Karpas-422 (cell line): Measurements from ENCODE around the gene MITF. TPM values are rescaled to one million over a fixed set of nuclear protein-coding genes. Genes with fewer than 3 reads are reported as not detected.

Experiments used
- DNase-seq: peaks from one replicate; pipeline ENCODE4 v3.0.0-alpha.2; 2015
- H2AFZ ChIP-seq: fragments of 200-600 bp; sonication (generic); 2 replicates; pipeline ENCODE4 v1.6.1; 2014; ENCODE audit warnings: antibody characterized with exemption, low read length, mixed read lengths
- H3K27ac ChIP-seq: fragments of 200-600 bp; sonication (generic); 2 replicates; pipeline ENCODE4 v1.5.1; 2014; ENCODE audit warnings: mild to moderate bottlenecking, low read length, moderate library complexity
- H3K27me3 ChIP-seq: fragments of 200-600 bp; sonication (generic); 2 replicates; pipeline ENCODE4 v1.6.1; 2014; ENCODE audit warnings: low read length, mixed read lengths
- H3K36me3 ChIP-seq: fragments of 200-600 bp; sonication (generic); 2 replicates; pipeline ENCODE4 v1.6.1; 2014; ENCODE audit warnings: low read length, mixed read lengths; ENCODE audit not compliant: insufficient read depth
- H3K4me1 ChIP-seq: fragments of 200-600 bp; sonication (generic); 2 replicates; pipeline ENCODE4 v1.6.1; 2014; ENCODE audit warnings: mild to moderate bottlenecking, low read length, mixed read lengths
- H3K4me2 ChIP-seq: fragments of 200-600 bp; sonication (generic); 2 replicates; pipeline ENCODE4 v1.6.1; 2014; ENCODE audit warnings: low read length, low read depth, mild to moderate bottlenecking; ENCODE audit not compliant: poor library complexity, severe bottlenecking
- H3K4me3 ChIP-seq: fragments of 200-600 bp; sonication (generic); 2 replicates; pipeline ENCODE4 v1.5.1; 2014; ENCODE audit warnings: mild to moderate bottlenecking, antibody characterized with exemption, low read length, mixed read lengths
- H3K79me2 ChIP-seq: fragments of 200-600 bp; sonication (generic); 2 replicates; pipeline ENCODE4 v1.6.1; 2014; ENCODE audit warnings: mild to moderate bottlenecking, low read length, mixed read lengths
- H3K9ac ChIP-seq: fragments of 200-600 bp; sonication (generic); 2 replicates; pipeline ENCODE4 v1.6.0; 2014; ENCODE audit warnings: low read length
- H3K9me2 ChIP-seq: fragments of 200-600 bp; sonication (generic), shearing (Covaris generic); replicated peaks from 2 replicates; pipeline ENCODE4 v1.6.0; 2014; ENCODE audit warnings: mild to moderate bottlenecking, low read length, moderate library complexity; ENCODE audit not compliant: insufficient read depth
- H3K9me3 ChIP-seq: fragments of 300-700, 200-600 bp; sonication (generic); 2 replicates; pipeline ENCODE4 v1.6.1; 2014; ENCODE audit warnings: low read length, mixed read lengths
- H4K20me1 ChIP-seq: fragments of 200-600 bp; sonication (generic); 2 replicates; pipeline ENCODE4 v1.6.1; 2014; ENCODE audit warnings: mild to moderate bottlenecking, antibody characterized with exemption, low read length, low read depth; ENCODE audit not compliant: insufficient read depth
- total RNA-seq: library from RNA; depleted of rRNA; stranded (reverse); fragments of >200 nt; shearing (Covaris generic); gene quantifications from 2 replicates; pipeline ENCODE4 v1.2.3, GENCODE V29; 2014; ENCODE audit warnings: low replicate concordance

The MITF gene
- total RNA-seq, 1 experiment from 2014 or later, result not detected

DNA sequence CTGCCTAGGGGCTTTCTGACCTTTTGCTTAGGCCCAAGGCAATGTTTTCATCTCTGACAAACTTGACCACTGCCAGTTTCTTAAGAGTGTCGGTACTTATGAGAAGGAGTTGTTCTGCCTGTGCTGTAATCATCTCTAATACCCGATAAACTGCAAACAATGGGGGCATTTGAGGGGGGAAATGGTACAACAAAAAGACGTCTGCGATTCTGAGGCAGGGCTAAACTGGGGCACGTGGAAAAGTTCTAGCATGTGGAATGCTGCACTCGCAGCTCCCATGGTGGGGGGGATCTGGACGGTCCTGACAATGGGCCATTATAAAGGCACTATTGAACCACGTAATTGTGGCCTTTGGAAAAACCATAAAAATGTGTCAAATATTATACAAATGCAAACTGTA is 187.1 kb downstream of the MITF start:
- H3K4me1 ChIP-seq, result no peaks in the 10 kb centered on the region
- H3K79me2 ChIP-seq, result no peaks in the 10 kb centered on the region
- H4K20me1 ChIP-seq, result no peaks in the 10 kb centered on the region
- no peaks in the 10 kb centered on the region for H3K36me3 ChIP-seq
- no peak overlapping the region for H3K4me3 ChIP-seq
- no peaks in the 10 kb centered on the region for H3K9me2 ChIP-seq
- DNase-seq, result no peak
- H3K9me3 ChIP-seq, result no peaks in the 10 kb centered on the region
- no peak overlapping the region for H3K4me2 ChIP-seq
- no peak overlapping the region for H3K27ac ChIP-seq
- H3K9ac ChIP-seq, result no peak overlapping the region
- H3K27me3 ChIP-seq, result no peaks in the 10 kb centered on the region
- no peak overlapping the region for H2AFZ ChIP-seq

DNA sequence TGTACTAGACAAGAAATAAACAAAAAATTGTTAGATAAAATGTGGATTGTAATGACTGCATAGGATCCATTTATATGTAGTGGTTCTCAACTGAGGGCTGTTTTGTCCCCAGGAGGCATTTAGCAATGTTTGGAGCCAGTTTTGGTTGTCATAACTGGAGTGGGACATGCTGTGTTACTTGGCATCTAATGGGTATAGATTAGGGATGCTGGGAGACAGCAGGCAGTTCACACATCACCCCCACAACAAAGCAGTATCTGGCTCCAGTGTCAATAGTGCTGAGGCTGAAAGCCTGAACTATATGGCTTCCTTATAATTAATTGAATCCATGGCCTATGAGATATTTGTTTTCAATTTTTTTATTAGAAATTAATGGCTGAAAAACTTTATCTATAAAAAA is 188.3 kb downstream of the MITF start:
- Histone ChIP-seq H3K4me2 (no peak overlapping the region), H3K4me3 (no peak overlapping the region), H3K9ac (no peak overlapping the region), H3K27ac (no peak overlapping the region), H4K20me1 (no peaks in the 10 kb centered on the region), H3K9me3 (no peaks in the 10 kb centered on the region), H3K4me1 (no peaks in the 10 kb centered on the region), H3K27me3 (no peaks in the 10 kb centered on the region), H3K36me3 (no peaks in the 10 kb centered on the region), H3K79me2 (no peaks in the 10 kb centered on the region), H3K9me2 (no peaks in the 10 kb centered on the region), H2AFZ (no peak overlapping the region)
- no peak for DNase-seq

- H3K9me3 ChIP-seq, result no peaks in the 10 kb centered on the region
- no peaks in the 10 kb centered on the region for H3K9me2 ChIP-seq
- no peak overlapping the region for H3K4me3 ChIP-seq
- DNase-seq, result no peak
- H2AFZ ChIP-seq, result no peak overlapping the region
- no peak overlapping the region for H3K27ac ChIP-seq
- H3K36me3 ChIP-seq, result no peaks in the 10 kb centered on the region
- no peaks in the 10 kb centered on the region for H3K79me2 ChIP-seq
- no peak overlapping the region for H3K9ac ChIP-seq
- no peaks in the 10 kb centered on the region for H3K27me3 ChIP-seq
- H4K20me1 ChIP-seq, result no peaks in the 10 kb centered on the region
- H3K4me2 ChIP-seq, result no peak overlapping the region
- no peaks in the 10 kb centered on the region for H3K4me1 ChIP-seq
Observed at GRCh38 chr3:69929019-69929418, 189.8 kb downstream of the MITF start.

GRCh38 chr3:69930564-69930963 is 191.3 kb downstream of the MITF start:
- Histone ChIP-seq H3K9me3 (no peaks in the 10 kb centered on the region), H3K27ac (no peak overlapping the region), H3K4me3 (no peak overlapping the region), H4K20me1 (no peaks in the 10 kb centered on the region), H3K9me2 (no peaks in the 10 kb centered on the region), H3K36me3 (no peaks in the 10 kb centered on the region), H3K4me1 (no peaks in the 10 kb centered on the region), H3K27me3 (no peaks in the 10 kb centered on the region), H2AFZ (no peak overlapping the region), H3K9ac (no peak overlapping the region), H3K79me2 (no peaks in the 10 kb centered on the region), H3K4me2 (no peak overlapping the region)
- DNase-seq, result no peak

- no peak overlapping the region for H3K4me2 ChIP-seq
- H3K9me2 ChIP-seq, result no peaks in the 10 kb centered on the region
- no peak overlapping the region for H2AFZ ChIP-seq
- H3K27ac ChIP-seq, result no peak overlapping the region
- no peaks in the 10 kb centered on the region for H3K9me3 ChIP-seq
- H3K36me3 ChIP-seq, result no peaks in the 10 kb centered on the region
- H3K27me3 ChIP-seq, result no peaks in the 10 kb centered on the region
- H4K20me1 ChIP-seq, result no peaks in the 10 kb centered on the region
- no peak overlapping the region for H3K9ac ChIP-seq
- no peaks in the 10 kb centered on the region for H3K4me1 ChIP-seq
- no peak overlapping the region for H3K4me3 ChIP-seq
- no peak for DNase-seq
- H3K79me2 ChIP-seq, result no peaks in the 10 kb centered on the region
Observed at GRCh38 chr3:69932087-69932486, 192.8 kb downstream of the MITF start.

- DNase-seq, result no peak
- no peaks in the 10 kb centered on the region for H3K36me3 ChIP-seq
- H3K27ac ChIP-seq, result no peak overlapping the region
- no peaks in the 10 kb centered on the region for H4K20me1 ChIP-seq
- H3K4me2 ChIP-seq, result no peak overlapping the region
- H3K4me1 ChIP-seq, result no peaks in the 10 kb centered on the region
- H3K27me3 ChIP-seq, result no peaks in the 10 kb centered on the region
- no peaks in the 10 kb centered on the region for H3K79me2 ChIP-seq
- H3K9ac ChIP-seq, result no peak overlapping the region
- no peaks in the 10 kb centered on the region for H3K9me2 ChIP-seq
- no peak overlapping the region for H3K4me3 ChIP-seq
- no peaks in the 10 kb centered on the region for H3K9me3 ChIP-seq
- no peak overlapping the region for H2AFZ ChIP-seq
Observed at GRCh38 chr3:69932501-69932900, 193.2 kb downstream of the MITF start.

DNA sequence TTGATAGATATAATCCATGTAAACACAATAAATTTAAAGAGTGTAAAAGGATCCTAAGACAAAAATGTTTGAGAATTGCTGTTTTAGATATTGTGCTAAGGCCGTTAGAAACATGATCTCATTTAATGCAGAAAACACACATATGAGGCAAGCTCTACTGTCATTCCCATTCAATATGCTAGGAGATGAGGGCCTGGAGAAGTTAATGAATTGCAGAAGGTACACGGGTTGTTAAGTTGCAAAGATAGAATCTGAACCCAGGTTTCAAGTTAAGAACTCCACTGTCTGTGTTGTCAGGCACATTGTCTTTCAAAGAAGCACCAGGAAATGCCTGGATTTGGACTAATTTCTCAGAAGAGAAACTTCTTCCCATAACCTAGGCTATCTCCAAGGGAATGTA is 195.1 kb downstream of the MITF start:
- Histone ChIP-seq H3K9me2 (no peaks in the 10 kb centered on the region), H3K4me2 (no peak overlapping the region), H3K4me3 (no peak overlapping the region), H2AFZ (no peak overlapping the region), H3K4me1 (no peaks in the 10 kb centered on the region), H3K9ac (no peak overlapping the region), H3K9me3 (no peaks in the 10 kb centered on the region), H3K27ac (no peak overlapping the region), H3K36me3 (no peaks in the 10 kb centered on the region), H4K20me1 (no peaks in the 10 kb centered on the region), H3K27me3 (no peaks in the 10 kb centered on the region), H3K79me2 (no peaks in the 10 kb centered on the region)
- no peak for DNase-seq

- Histone ChIP-seq H3K9ac (no peak overlapping the region), H3K4me3 (no peak overlapping the region), H3K79me2 (no peaks in the 10 kb centered on the region), H3K27ac (no peak overlapping the region), H3K9me3 (no peaks in the 10 kb centered on the region), H3K36me3 (no peaks in the 10 kb centered on the region), H3K4me1 (no peaks in the 10 kb centered on the region), H4K20me1 (no peaks in the 10 kb centered on the region), H3K4me2 (no peak overlapping the region), H3K9me2 (no peaks in the 10 kb centered on the region), H3K27me3 (no peaks in the 10 kb centered on the region), H2AFZ (no peak overlapping the region)
- DNase-seq, result no peak
Observed at GRCh38 chr3:69936266-69936665, 197.0 kb downstream of the MITF start.

DNA sequence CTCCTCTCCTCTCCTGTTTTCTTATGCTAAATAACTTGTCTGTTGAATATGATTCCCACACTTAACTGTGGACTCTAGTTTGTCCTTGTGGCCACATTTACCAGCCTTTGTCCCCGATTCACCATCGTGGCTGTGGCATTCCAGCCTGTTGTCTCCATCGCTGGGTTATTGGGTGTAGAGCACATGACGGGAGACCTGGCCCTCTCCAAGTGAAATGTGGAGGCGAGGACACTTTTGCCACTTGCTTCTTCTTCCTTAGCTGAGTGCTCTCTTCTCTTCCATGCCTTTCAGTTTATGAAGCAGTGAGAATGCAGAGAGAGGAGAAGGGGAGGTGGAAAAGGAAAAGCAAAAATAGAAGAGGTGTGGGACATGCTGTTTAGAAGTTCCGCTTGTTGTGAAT is 198.8 kb downstream of the MITF start:
- H3K4me1 ChIP-seq, result no peaks in the 10 kb centered on the region
- no peak overlapping the region for H3K4me2 ChIP-seq
- H3K9me2 ChIP-seq, result no peaks in the 10 kb centered on the region
- H3K4me3 ChIP-seq, result no peak overlapping the region
- no peak for DNase-seq
- no peak overlapping the region for H3K9ac ChIP-seq
- H2AFZ ChIP-seq, result no peak overlapping the region
- H3K9me3 ChIP-seq, result no peaks in the 10 kb centered on the region
- no peaks in the 10 kb centered on the region for H4K20me1 ChIP-seq
- no peak overlapping the region for H3K27ac ChIP-seq
- H3K36me3 ChIP-seq, result no peaks in the 10 kb centered on the region
- H3K27me3 ChIP-seq, result no peaks in the 10 kb centered on the region
- no peaks in the 10 kb centered on the region for H3K79me2 ChIP-seq
